CD4-positive, alpha-beta T cell (primary cell): ENCODE results near the gene TMEM272. TPM values are rescaled to one million over a fixed set of nuclear protein-coding genes. Genes with fewer than 3 reads are reported as not detected.

Experiments used
- ATAC-seq: fragments of 200-7000 bp; cut with Tn5 transposase; one replicate; pipeline ENCODE4 v1.10.0; 2022; ENCODE audit warnings: mild to moderate bottlenecking; ENCODE audit not compliant: poor library complexity
- CTCF ChIA-PET: fragments of 350-600 bp; sonication (Branson Sonifier 250); formaldehyde crosslinking; loops from one replicate; lab custom pipeline; 2021; ENCODE audit warnings: antibody characterized with exemption, inconsistent platforms; lab: Charles Lee
- POLR2A ChIA-PET: fragments of 350-600 bp; sonication (Branson Sonifier 250); formaldehyde crosslinking; loops from one replicate; lab custom pipeline; 2021; ENCODE audit warnings: antibody characterized with exemption, inconsistent platforms; lab: Charles Lee
- DNase-seq, 14 experiments: peaks; one replicate each; pipeline ENCODE4 v3.0.0-alpha.2; 2013 to 2020; ENCODE audit warnings: mixed read lengths in 2 of 14
- H3K27ac ChIP-seq, 2 donors: one replicate each; pipeline versions ENCODE4 v1.5.1 to v1.7.0; 2013; ENCODE audit warnings: low read length in 2 of 2, low read depth in 1 of 2, mild to moderate bottlenecking in 1 of 2
- H3K27me3 ChIP-seq, 2 experiments: 1 replicate in 1 of 2; 2 replicates in 1 of 2; pipeline versions ENCODE4 v1.6.1 to v1.7.0; 2013; ENCODE audit warnings: low read length in 2 of 2, control low read depth in 1 of 2, mild to moderate bottlenecking in 1 of 2, moderate library complexity in 1 of 2; ENCODE audit not compliant: insufficient read depth in 2 of 2, control insufficient read depth in 1 of 2
- H3K36me3 ChIP-seq: one replicate; pipeline ENCODE4 v1.6.1; 2013; ENCODE audit warnings: low read length, control low read depth; ENCODE audit not compliant: insufficient read depth
- H3K4me1 ChIP-seq: one replicate; pipeline ENCODE4 v1.6.1; 2013; ENCODE audit warnings: low read length, control low read depth; ENCODE audit not compliant: insufficient read depth
- H3K4me3 ChIP-seq: one replicate; pipeline ENCODE4 v1.5.1; 2013; ENCODE audit warnings: mild to moderate bottlenecking, low read length, moderate library complexity
- H3K9me3 ChIP-seq, 2 experiments: 1 replicate in 1 of 2; 2 replicates in 1 of 2; pipeline versions ENCODE4 v1.6.1 to v1.7.0; 2013; ENCODE audit warnings: low read length in 2 of 2, mild to moderate bottlenecking in 2 of 2, control low read depth in 1 of 2, moderate library complexity in 1 of 2; ENCODE audit not compliant: control insufficient read depth in 1 of 2, insufficient read depth in 1 of 2
- H3K27ac Mint-ChIP-seq: one replicate; pipeline ENCODE4 v1.8.0; 2020; ENCODE audit warnings: mixed read lengths
- H3K27me3 Mint-ChIP-seq: one replicate; pipeline ENCODE4 v1.8.0; 2021; ENCODE audit warnings: mixed read lengths
- H3K36me3 Mint-ChIP-seq: one replicate; pipeline ENCODE4 v1.8.0; 2021; ENCODE audit warnings: low read depth, mixed read lengths
- H3K4me1 Mint-ChIP-seq: one replicate; pipeline ENCODE4 v1.8.0; 2021; ENCODE audit warnings: low read depth, mixed read lengths
- H3K4me3 Mint-ChIP-seq: one replicate; pipeline ENCODE4 v1.8.0; 2020; ENCODE audit warnings: mild to moderate bottlenecking, mixed read lengths
- H3K9me3 Mint-ChIP-seq: one replicate; pipeline ENCODE4 v1.8.0; 2020; ENCODE audit warnings: mixed read lengths
- intact Hi-C, 2 experiments: fragments of 100-400 bp; cut with DNase I in 1 of 2; cut with micrococcal nuclease in 1 of 2; formaldehyde crosslinking; loops; one replicate each; pipeline versions ENCODE4 v1.15.1 to v1.9.0; 2023 to 2025; cut with DNase I, micrococcal nuclease
- total RNA-seq, 174 experiments: library from RNA in 2 of 174; stranded (reverse) in 2 of 174; gene quantifications; one replicate each; pipeline ENCODE4 v1.2.3 and lab custom pipeline; 2021 to 2026
- TF ChIP-seq, protein P1 (sequence below): fragments of 200-600 bp; IDR thresholded peaks from one replicate; pipeline ENCODE4 v1.8.0; 2022; ENCODE audit warnings: antibody characterized with exemption, mild to moderate bottlenecking

The TMEM272 gene
- total RNA-seq, 2 experiments from 2014 or later, result 2.7 to 2.8 TPM

GRCh38 chr13:51845574-51846318, 769 bp upstream of the TMEM272 start:
- H3K36me3 ChIP-seq, result no peaks in the 10 kb centered on the region
- Mint-ChIP-seq H3K27ac (no peak overlapping the region), H3K27me3 (peaks cover 6% of the 10 kb centered on the region), H3K4me1 (peaks cover 7% of the 10 kb centered on the region), H3K9me3 (no peaks in the 10 kb centered on the region), H3K36me3 (no peaks in the 10 kb centered on the region), H3K4me3 (no peak overlapping the region)
- no peaks in the 10 kb centered on the region for H3K9me3 ChIP-seq
- no peak for ATAC-seq
- CTCF ChIA-PET, result interaction anchor here (1.0 to 2.0 kb wide), 6 partner anchors 18 to 411 kb away, joined by 3 to 12 read pairs (median 4); no protein-coding TSS in a partner anchor
- no peak for DNase-seq
- H3K27ac ChIP-seq, result no peak overlapping the region
- peaks cover 7% of the 10 kb centered on the region for H3K4me1 ChIP-seq
- no peaks in the 10 kb centered on the region for H3K27me3 ChIP-seq
- intact Hi-C loops, result loop anchor here (1.0 to 2.0 kb wide), 3 partner anchors 281 to 356 kb away; no protein-coding TSS in a partner anchor
- TF ChIP-seq, protein P1, sequence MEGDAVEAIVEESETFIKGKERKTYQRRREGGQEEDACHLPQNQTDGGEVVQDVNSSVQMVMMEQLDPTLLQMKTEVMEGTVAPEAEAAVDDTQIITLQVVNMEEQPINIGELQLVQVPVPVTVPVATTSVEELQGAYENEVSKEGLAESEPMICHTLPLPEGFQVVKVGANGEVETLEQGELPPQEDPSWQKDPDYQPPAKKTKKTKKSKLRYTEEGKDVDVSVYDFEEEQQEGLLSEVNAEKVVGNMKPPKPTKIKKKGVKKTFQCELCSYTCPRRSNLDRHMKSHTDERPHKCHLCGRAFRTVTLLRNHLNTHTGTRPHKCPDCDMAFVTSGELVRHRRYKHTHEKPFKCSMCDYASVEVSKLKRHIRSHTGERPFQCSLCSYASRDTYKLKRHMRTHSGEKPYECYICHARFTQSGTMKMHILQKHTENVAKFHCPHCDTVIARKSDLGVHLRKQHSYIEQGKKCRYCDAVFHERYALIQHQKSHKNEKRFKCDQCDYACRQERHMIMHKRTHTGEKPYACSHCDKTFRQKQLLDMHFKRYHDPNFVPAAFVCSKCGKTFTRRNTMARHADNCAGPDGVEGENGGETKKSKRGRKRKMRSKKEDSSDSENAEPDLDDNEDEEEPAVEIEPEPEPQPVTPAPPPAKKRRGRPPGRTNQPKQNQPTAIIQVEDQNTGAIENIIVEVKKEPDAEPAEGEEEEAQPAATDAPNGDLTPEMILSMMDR, result no peak
- H3K4me3 ChIP-seq, result no peak overlapping the region
- POLR2A ChIA-PET, result interaction anchor here (1.0 kb wide), 1 partner anchor 19 kb away, joined by 4 read pairs; no protein-coding TSS in a partner anchor

DNA sequence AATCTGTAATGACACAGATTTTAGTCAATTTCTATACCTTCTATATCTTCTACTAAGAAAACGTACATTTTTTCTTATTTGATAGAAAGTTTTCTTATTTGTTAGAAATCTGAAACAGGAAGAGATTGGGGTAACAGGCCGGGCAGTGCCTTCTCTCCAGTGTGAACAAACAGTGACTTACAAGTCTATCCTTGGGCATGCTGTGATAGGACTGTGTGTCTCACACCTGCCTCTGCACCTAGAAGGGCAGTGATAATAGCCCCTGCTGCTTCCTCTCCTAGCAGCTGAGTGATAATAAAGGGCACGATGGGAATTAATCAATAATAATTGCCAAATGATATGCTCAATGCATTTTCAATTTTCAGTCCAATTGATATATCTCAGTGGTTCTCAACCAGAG, 1.4 kb downstream of the TMEM272 start:
- H3K27me3 Mint-ChIP-seq, result peaks cover 6% of the 10 kb centered on the region
- no peak overlapping the region for H3K4me3 Mint-ChIP-seq
- TF ChIP-seq, protein P1, result no peak
- peaks cover 7% of the 10 kb centered on the region for H3K4me1 Mint-ChIP-seq
- no peak overlapping the region for H3K4me3 ChIP-seq
- intact Hi-C loops, result loop anchor here in 1 of 2 experiments (5.0 kb wide), 1 partner anchor 36 kb away; no protein-coding TSS in a partner anchor
- H3K4me1 ChIP-seq, result peaks cover 7% of the 10 kb centered on the region
- no peak overlapping the region for H3K27ac ChIP-seq
- no peaks in the 10 kb centered on the region for H3K9me3 ChIP-seq
- ChIA-PET CTCF (no interaction called here), POLR2A (no interaction called here)
- no peaks in the 10 kb centered on the region for H3K36me3 Mint-ChIP-seq
- ATAC-seq (no peak), DNase-seq (no peak)
- no peaks in the 10 kb centered on the region for H3K9me3 Mint-ChIP-seq
- H3K27ac Mint-ChIP-seq, result no peak overlapping the region
- H3K27me3 ChIP-seq, result no peaks in the 10 kb centered on the region
- H3K36me3 ChIP-seq, result no peaks in the 10 kb centered on the region

DNA sequence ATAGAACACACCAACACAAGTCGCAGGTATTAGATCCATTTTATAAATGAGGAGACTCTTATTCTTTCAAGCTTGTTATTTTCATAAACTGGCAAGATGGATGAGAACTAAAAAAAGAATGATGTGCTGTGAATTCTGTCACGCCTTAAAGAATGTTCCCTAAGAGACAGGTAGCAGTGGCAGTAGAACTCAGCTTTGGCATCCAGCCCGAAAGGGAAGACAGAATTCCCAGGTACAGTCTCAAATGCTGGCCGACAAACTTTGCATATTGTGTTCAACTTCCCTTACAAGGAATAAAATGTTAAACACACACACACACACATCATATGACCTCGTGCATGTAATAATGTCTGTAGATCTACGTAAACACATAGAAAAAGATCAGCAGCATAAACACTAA, 3.2 kb downstream of the TMEM272 start:
- H3K27me3 Mint-ChIP-seq, result peaks cover 6% of the 10 kb centered on the region
- no peaks in the 10 kb centered on the region for H3K36me3 Mint-ChIP-seq
- Histone ChIP-seq H3K27ac (no peak overlapping the region), H3K4me3 (no peak overlapping the region), H3K4me1 (peaks cover 7% of the 10 kb centered on the region), H3K9me3 (no peaks in the 10 kb centered on the region), H3K27me3 (no peaks in the 10 kb centered on the region), H3K36me3 (no peaks in the 10 kb centered on the region)
- DNase-seq (no peak), ATAC-seq (no peak)
- H3K27ac Mint-ChIP-seq, result no peak overlapping the region
- no peaks in the 10 kb centered on the region for H3K9me3 Mint-ChIP-seq
- intact Hi-C loops, result loop anchor here in 1 of 2 experiments (5.0 kb wide), 1 partner anchor 34 kb away; no protein-coding TSS in a partner anchor
- CTCF ChIA-PET, result interaction anchor here (0.6 kb wide), 1 partner anchor 11 kb away, joined by 3 read pairs; no protein-coding TSS in a partner anchor
- H3K4me3 Mint-ChIP-seq, result no peak overlapping the region
- POLR2A ChIA-PET, result interaction anchor here (1.2 kb wide), 1 partner anchor 15 kb away, joined by 3 read pairs; no protein-coding TSS in a partner anchor
- H3K4me1 Mint-ChIP-seq, result peaks cover 7% of the 10 kb centered on the region
- TF ChIP-seq, protein P1, result no peak
